Measurements from ENCODE around the gene ATP4A.

DNA sequence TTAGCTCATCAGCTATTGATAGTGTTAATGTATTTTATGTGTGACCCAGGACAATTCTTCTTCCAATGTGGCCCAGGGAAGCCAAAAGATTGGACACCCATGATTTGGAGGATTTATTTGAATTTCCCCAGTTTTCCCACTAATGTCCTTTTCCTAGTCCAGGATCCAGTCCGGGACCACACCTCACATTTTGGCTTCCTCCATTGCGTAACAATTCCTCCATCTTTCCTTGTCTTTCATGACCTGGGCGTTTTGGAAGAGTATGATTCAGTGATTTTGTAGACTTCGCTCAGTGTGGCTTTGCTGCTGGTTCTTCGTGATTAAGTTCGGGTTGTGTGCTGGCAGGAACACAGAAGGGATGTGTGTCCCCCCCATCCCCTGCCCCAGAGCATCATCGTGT, 3.3 kb upstream of the ATP4A start:
- TF ChIP-seq, protein P1, sequence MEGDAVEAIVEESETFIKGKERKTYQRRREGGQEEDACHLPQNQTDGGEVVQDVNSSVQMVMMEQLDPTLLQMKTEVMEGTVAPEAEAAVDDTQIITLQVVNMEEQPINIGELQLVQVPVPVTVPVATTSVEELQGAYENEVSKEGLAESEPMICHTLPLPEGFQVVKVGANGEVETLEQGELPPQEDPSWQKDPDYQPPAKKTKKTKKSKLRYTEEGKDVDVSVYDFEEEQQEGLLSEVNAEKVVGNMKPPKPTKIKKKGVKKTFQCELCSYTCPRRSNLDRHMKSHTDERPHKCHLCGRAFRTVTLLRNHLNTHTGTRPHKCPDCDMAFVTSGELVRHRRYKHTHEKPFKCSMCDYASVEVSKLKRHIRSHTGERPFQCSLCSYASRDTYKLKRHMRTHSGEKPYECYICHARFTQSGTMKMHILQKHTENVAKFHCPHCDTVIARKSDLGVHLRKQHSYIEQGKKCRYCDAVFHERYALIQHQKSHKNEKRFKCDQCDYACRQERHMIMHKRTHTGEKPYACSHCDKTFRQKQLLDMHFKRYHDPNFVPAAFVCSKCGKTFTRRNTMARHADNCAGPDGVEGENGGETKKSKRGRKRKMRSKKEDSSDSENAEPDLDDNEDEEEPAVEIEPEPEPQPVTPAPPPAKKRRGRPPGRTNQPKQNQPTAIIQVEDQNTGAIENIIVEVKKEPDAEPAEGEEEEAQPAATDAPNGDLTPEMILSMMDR (IDR thresholded peaks at IDR 0.05; ENCODE audit: insufficient read depth, low read depth, low read length): no peak
- no peak for TF ChIP-seq EZH2 (IDR thresholded peaks at IDR 0.05; ENCODE audit: insufficient read depth, low read length)
